ENCODE measurements around the gene TRAF7. TPM values are rescaled to one million over a fixed set of nuclear protein-coding genes. Genes with fewer than 3 reads are reported as not detected.
"Not testable (repeated sequence)": the region's sequence is repeated elsewhere in the genome, so short reads cannot be mapped to it uniquely, and the experiment has no call there.

TRAF7 gene
- total RNA-seq, 1 experiment from 2014 or later, result 101 TPM

DNA sequence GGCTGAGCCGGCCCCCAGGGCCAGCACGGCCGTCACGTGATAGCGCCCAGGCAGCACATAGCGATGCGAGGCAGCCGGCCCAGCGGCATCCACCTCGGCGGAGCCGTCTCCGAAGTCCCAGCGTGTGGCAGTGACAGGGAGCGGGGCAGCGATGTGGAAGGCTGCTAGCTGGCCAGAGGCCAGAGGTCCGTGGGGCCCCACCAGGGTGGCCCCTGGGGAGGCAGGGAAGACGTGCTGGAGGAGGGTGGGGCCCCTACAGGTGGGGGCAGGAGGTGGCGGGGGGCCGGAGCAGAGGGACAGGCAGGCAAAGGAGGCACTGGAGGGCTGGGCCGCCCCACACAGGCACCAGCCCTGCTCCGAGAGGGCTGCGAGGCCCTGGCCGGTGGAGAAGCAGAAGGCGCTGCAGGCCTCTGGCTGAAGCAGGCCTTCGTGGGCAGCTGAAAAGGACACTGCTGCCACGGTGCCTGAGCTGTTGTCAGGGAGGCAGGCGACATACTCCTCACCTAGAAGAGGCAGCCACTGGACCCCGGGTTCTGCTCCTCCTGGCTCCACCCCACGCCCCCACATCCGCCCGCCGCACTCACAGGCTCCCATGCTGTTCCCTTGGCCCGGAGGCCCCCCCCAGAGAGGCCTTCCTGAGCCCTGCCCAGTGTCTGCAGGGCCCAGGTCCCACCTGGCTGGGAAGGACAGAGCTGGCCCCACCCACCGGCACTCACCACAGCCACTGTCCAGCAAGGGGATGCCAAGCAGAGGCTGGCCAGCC is 37.4 kb upstream of the TRAF7 start:
- in situ Hi-C loops (cut with HindIII; ENCODE audit: low pct_unique_long_range_greater_than_20kb, low sequenced_read_pairs); DNase-seq (ENCODE audit: low read depth): not testable (repeated sequence)

DNA sequence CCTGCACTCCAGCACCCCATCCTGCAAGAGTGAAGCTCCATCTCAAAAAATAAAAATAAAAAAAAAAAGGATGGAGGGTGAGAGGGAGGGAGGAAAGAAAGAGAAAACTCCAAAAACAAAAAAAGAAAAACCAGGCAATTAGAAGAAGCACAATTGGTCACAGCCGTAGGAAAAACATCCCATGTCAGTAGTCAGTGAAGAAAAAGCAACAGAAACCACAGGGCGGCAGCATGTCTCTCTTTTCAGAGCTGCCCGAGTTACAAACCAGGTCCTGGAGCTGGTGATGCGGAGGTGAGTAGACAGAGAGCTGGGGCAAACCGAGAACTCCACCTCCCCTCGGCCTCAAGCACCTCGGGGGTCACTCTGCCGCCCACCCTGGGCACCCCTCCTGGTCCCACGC is 34.3 kb upstream of the TRAF7 start:
- DNase-seq (ENCODE audit: low read depth); in situ Hi-C loops (cut with HindIII; ENCODE audit: low pct_unique_long_range_greater_than_20kb, low sequenced_read_pairs): not testable (repeated sequence)

DNA sequence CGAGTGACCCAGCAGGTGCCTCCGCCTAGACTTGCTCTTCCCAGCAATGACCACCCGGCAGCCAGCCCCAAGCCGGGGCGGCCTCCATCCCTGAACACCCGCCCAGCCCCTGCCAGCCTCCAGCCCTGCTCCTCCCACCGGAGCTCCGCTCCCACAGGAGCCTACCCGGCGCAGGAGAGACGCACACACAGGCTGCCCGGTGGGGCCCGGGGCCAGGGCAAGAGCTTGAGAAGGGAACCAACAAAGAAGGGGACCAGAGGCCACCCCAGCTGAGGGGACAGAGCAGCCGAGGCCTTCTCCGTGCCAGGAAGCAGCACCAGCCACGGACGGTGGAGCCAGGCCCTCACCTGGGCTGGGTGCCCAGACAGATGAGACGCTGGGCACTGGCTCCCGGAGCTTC is 33.7 kb upstream of the TRAF7 start:
- in situ Hi-C loops (cut with HindIII; ENCODE audit: low pct_unique_long_range_greater_than_20kb, low sequenced_read_pairs), result no loop called here
- no peak for DNase-seq (ENCODE audit: low read depth)

DNA sequence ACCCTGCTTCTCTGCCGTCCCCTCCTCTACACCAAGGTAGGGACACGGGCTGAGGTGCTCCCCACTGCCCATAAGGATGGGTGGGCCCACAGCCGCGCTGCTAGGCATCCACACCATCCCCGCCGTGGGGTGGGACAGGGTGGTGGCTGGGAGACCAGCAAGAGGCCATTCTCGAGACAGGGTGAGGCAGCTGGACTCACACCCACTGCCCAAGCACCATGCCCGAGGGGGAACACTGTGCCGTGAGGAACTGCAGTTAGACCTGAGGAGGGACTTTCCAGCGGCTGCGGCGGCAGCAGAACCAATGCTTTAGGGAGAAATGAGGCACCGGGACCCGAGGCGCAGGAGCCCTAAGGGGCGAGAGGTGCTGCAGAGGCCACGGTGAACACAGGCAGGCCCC is 33.2 kb upstream of the TRAF7 start:
- DNase-seq (ENCODE audit: low read depth), result no peak
- in situ Hi-C loops (cut with HindIII; ENCODE audit: low pct_unique_long_range_greater_than_20kb, low sequenced_read_pairs), result no loop called here

DNA sequence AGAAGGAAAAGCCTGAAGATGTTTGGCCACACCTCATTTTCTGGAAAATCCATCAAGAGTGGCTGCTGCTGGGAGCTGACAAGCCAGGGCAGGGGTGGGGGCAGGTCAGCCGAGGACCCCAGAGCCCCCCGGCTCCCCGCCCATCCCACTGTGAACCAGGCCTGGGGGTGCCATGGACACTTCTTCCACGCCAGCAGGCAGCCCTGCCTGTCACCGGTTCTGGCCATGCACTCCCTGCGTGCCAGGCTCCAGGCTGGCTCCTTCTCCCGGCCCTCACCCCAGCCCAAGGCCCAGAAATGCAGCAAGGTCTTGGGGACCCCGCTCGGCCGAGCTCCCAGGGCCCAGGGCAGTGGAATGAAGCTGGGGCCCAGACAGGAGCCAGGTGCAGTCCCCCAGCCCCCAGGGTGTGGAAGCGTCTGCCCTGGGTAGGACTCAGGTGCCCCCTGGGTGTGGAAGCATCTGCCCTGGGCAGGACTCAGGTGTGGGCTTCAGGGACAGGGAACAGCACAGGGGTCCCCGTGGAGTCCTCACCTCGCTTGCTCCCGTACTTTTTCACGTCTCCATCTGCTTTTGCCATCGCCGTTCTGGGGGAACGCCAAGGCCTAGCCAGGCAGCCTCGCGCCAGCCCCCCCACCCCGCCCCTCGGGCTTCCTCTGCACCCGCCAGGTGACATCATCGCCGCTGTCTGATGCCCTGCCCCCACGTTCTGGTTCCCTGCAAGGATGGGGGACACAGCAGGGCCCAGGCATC is 32.5 kb upstream of the TRAF7 start:
- in situ Hi-C loops (cut with HindIII; ENCODE audit: low pct_unique_long_range_greater_than_20kb, low sequenced_read_pairs); DNase-seq (ENCODE audit: low read depth): not testable (repeated sequence)

DNA sequence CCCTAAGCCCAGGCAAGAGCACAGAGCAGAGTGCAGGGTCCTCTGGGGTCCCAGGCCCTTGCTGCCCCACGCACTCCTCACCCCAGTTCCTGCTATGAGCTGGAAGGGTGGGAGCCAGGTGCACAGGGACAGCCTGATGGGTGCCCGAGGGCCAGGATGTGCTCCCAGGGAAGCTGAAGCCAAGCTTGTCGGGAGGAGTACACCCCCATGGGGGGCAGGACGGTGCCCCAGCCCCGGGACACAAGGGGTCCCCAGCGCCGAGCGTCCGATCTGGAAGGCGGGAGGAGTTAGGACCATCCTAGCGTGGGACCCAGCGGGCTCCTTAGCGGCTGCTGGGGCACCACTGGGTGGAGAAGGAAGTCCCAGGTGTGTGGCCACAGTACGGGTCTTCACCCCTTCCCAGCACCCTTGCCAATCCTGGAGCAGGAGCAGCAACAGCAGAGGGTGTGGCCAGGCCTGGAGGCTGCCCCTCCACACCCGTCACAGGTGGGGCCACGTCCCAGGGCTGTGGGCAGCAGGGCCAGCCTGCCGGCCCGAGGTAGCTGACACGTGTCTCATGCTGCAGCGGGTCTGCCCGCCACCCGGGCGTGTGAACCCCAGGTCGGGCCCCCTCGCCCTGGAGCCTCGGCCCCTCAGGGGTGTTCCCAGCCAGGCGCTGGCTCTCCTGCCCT is 31.7 kb upstream of the TRAF7 start:
- in situ Hi-C loops (cut with HindIII; ENCODE audit: low pct_unique_long_range_greater_than_20kb, low sequenced_read_pairs); DNase-seq (ENCODE audit: low read depth): not testable (repeated sequence)

DNA sequence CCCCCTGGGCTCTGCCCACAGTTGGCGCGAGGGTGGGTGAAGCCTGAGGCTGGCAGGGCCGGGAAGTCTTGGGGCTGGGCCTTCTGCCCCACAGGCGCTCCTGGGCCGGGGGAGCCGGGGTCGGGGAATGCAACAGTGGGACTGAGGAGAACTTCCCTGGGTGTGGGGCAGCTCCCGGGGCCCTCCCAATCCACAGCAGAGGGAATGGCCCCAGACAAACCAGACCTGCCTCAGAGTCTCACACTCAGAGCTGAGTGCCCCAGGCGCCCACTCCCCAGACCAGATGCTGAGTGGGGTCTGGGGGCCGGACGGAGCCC is 31.2 kb upstream of the TRAF7 start:
- DNase-seq (ENCODE audit: low read depth); in situ Hi-C loops (cut with HindIII; ENCODE audit: low pct_unique_long_range_greater_than_20kb, low sequenced_read_pairs): not testable (repeated sequence)

DNA sequence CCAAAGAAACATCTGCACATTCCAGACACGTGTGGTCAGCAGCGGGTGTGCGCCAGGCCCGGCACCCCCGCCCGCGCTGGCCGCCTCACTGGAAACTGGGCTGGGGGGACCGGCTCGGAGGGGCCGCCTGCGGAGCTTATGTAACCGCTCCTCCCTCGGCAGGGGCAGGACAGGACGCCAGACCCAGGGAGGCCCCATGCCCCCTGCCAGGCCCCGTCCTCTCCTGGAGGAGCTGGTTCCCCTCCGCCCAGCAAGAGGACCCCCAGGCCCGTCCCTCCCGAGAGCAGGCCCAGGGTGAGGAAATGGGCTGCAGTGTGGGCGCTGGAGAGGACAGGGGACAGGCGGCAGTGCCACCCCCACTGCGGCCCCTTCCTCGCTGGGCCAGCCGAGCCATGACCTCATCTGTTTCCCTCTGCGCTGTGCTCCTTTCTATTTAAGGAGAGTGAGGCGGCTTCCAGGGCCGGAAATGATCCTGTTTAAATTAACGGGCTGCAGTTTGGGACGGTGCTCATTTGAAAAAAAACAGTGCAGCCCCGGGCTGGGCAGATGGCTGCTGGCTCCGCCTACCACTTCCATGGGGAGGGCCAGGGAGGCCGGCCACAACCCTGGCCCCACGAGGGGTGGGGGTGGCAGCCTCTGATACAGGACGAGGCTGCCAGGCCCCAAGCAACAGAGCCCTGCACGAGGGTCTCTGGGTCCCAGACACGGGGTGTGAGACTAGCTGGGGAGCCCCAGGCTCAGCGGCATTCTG is 30.7 kb upstream of the TRAF7 start:
- in situ Hi-C loops (cut with HindIII; ENCODE audit: low pct_unique_long_range_greater_than_20kb, low sequenced_read_pairs); DNase-seq (ENCODE audit: low read depth): not testable (repeated sequence)

DNA sequence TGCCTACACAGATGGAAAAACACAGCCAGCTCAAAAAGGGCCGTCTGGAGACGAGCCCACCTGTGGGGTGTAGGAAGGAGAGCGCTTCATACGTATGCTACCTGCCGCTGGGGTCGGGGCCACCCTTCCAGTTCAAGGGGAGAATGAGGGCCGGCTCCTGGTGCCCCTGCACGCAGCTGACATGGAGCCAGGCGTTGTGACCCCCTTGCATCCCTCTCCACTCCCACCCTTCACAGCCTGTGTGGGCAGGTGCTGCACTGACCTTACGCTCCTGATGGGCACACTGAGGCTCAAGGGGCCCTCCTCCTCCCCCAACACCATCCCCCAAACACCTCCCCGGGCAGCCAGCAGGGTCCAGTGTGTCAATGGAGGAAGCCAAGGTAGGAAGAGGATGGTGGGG is 30.0 kb upstream of the TRAF7 start:
- in situ Hi-C loops (cut with HindIII; ENCODE audit: low pct_unique_long_range_greater_than_20kb, low sequenced_read_pairs); DNase-seq (ENCODE audit: low read depth): not testable (repeated sequence)

DNA sequence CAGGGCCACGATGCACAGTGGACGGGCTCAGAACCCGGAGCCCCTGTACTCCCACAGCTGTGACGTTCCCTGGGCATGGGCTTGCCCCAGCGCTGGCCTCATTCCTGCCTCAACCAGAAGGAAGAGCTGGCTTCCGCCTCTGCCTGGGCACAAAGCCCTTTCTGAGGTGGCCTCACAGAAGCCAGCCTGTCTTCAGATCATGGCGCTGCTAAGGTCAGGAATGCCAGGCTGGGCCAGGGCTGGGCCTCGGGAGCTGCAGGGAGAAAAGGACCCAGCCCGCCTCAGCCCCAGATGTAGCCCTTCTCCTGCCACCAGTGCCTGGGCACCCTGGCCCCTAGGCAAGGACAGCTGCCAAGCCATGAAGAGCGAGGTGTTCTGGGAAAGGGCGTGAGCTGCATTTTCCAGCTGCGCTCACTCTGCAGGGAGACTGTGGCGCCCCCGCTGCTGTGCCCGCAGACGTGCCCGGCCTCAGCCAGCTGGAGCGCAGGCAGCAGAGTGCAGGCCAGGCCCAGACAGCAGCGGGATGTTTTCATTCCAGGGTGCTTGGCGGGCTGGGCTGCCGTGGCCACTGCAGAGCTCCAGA is 29.3 kb upstream of the TRAF7 start:
- in situ Hi-C loops (cut with HindIII; ENCODE audit: low pct_unique_long_range_greater_than_20kb, low sequenced_read_pairs), result not testable (repeated sequence)

DNA sequence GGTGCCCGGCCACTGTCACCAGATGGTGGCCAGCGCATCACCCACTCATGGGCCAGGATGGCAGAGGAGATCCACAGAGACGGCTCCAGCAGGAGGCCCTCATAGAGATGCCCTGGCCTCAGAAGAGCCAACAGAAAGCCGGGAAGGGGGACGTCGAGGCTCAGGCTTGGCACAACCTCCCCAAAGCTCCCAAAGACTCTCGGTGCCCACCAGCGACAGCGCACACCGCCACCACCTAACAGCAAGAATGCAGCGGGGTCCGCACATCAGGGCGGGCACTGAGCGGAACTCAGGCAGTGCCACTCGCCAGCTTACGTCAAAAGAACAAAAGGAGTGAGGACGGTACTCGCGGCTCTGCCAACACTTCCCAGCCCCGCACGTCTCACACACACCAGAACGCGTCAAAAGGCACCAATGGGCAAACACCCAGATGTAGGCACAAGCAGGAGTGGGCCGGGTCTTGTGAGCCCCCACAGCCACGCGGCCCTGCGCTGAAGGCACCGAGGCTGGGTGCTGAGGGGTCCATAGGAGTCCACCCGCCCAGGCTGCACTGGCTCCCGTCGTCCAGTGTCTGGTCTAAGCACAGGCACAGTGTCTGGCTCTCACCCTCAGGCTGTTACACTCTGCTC is 28.5 kb upstream of the TRAF7 start:
- in situ Hi-C loops (cut with HindIII; ENCODE audit: low pct_unique_long_range_greater_than_20kb, low sequenced_read_pairs), result not testable (repeated sequence)

More for the DNA sequence above, 29.3 kb upstream of the TRAF7 start:
- DNase-seq (ENCODE audit: low read depth), result not testable (repeated sequence)

DNA sequence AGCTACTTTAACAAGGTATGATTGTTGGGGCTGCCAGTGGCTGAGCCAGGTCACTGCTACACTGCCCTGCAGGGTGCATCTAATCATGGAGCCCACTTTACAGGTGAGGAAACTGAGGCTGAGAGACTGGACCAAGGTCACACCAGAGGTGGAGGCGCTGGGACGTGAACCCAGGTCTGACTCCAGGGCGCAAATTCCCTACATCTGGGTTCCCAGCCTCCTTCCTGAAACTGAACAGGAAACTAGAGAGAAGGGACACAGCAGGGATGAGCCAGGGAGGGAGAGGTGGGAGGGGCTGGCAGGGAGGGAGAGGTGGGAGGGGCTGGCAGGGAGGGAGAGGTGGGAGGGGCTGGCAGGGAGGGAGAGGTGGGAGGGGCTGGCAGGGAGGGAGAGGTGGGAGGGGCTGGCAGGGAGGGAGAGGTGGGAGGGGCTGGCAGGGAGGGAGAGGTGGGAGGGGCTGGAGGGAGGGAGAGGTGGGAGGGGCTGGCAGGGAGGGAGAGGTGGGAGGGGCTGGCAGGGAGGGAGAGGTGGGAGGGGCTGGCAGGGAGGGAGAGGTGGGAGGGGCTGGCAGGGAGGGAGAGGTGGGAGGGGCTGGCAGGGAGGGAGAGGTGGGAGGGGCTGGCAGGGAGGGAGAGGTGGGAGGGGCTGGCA is 27.8 kb upstream of the TRAF7 start:
- in situ Hi-C loops (cut with HindIII; ENCODE audit: low pct_unique_long_range_greater_than_20kb, low sequenced_read_pairs), result not testable (repeated sequence)
- peak; percentile 42 for DNase-seq (ENCODE audit: low read depth)

More for the DNA sequence above, 28.5 kb upstream of the TRAF7 start:
- DNase-seq (ENCODE audit: low read depth), result not testable (repeated sequence)

DNA sequence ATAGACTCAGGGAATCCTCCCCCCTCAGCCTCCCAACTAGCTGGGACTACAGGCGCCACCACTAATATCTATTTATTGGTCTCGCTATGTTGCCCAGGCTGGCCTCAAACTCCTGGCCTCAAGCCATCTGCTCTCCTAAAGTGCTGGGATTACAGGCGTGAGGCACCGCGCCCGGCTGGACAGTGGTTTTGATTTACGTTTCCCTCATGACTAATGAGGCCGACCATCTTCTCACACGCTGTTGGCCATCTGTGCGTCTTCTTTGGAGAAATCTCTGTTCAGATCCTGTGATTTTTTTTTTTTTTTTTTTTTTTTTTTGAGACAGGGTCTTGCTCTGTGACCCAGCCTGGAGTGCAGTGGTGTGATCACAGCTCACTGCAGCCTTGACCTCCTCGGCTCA is 26.3 kb upstream of the TRAF7 start:
- peak; percentile 61 for DNase-seq (ENCODE audit: low read depth)
- in situ Hi-C loops (cut with HindIII; ENCODE audit: low pct_unique_long_range_greater_than_20kb, low sequenced_read_pairs), result not testable (repeated sequence)

DNA sequence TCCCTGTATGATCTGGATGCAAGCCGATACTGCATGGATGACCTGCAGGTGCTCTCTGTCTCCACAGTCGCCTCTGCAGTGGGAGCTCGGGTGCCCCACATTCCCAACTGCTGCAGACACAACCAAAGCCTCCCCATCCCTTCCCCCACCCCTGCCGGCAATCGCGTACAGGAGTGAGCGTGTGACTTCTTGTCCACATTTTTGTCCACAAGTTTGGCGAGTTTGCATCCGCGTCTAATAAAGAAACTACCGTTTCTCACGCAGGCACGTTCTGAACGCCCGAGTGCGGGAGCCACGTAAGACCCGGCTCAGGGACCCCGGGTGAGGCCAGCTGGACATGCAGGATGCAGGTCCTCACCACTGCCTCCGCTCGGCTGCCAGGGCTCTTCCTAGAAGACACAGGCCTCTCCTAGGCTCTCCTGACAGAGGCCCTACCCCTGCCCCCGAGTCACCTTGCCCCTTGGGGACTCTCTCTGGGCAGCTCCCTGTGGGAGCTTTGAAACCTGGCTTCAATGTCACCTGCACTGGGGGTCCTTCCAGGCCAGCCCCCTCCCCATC is 25.6 kb upstream of the TRAF7 start:
- DNase-seq (ENCODE audit: low read depth); in situ Hi-C loops (cut with HindIII; ENCODE audit: low pct_unique_long_range_greater_than_20kb, low sequenced_read_pairs): not testable (repeated sequence)

DNA sequence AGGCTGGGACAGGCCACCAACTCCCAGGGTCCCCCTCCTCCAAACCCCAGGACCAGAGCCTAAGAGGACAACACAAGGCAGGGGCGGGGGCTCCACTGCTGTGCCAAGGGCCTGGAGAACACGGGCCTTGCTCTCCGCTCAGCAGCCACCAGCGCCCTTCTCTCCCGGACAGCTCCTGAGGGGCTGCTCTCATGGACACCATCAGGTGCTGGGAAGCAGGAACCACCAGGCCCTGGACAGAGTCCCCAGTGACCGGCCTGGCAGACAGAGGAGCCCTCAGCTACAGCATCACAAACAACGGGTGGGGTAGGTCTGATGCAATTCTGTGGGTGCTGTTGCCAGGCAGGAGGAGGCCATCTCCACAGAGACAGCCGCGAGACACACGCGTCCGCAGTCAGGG is 21.8 kb upstream of the TRAF7 start:
- DNase-seq (ENCODE audit: low read depth); in situ Hi-C loops (cut with HindIII; ENCODE audit: low pct_unique_long_range_greater_than_20kb, low sequenced_read_pairs): not testable (repeated sequence)

DNA sequence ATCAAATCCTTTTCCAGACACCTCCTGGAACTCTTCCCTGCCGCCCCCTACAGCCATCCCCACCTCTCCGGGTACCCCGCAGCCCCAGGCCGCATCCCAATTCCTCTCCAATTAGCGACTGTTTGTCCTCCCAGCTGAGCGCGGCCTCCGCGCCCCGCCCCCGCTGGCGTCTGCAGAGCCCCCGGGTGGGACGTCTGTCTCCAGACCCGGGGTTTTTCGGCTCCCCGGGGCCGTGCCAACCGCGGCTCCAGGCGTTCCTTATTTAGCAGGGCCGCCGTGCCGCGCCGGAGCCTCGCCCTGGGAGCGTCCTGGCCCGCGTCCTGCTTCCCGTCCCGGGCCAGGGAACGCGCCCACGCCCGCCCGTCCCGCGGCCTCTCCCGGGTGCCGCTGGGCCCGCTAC is 20.5 kb upstream of the TRAF7 start:
- DNase-seq (ENCODE audit: low read depth); in situ Hi-C loops (cut with HindIII; ENCODE audit: low pct_unique_long_range_greater_than_20kb, low sequenced_read_pairs): not testable (repeated sequence)
